ENCODE data around the gene CXCL1. TPM values are rescaled to one million over a fixed set of nuclear protein-coding genes. Genes with fewer than 3 reads are reported as not detected.

The CXCL1 gene
- total RNA-seq, 4 donors from 2014 or later: 1.8 to 9.1 (median 3.4) TPM; not detected in 1

DNA sequence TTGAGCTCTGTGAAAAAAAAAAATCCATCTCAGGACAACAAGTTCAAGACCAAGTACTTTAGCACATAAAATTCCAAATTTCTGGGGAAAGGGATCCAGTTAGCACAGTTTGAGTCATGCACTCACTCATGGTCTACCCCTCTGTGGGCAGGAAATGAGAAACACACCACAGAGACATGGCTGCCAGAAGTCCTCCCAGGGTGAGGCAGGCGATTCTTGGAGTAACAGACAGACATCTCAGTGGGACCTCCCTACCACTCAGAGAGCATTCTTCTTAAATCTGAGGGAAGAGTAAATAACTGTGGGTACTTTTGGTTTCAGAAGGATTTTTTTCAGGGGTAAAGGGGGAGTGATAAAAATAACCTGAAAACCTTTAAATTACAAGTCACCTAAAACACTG is 14.1 kb downstream of the CXCL1 start:
- no peak overlapping the region for H3K4me3 ChIP-seq
- no peaks in the 10 kb centered on the region for H3K4me1 ChIP-seq
- H3K27me3 ChIP-seq: peaks cover 0 to 4% (median 0%) of the 10 kb centered on the region in 4 donors
- no peaks in the 10 kb centered on the region for H3K36me3 ChIP-seq
- no peaks in the 10 kb centered on the region for H3K9me3 ChIP-seq
- no peak for DNase-seq (ENCODE audit: extremely low spot score)
- TF ChIP-seq, protein P1, sequence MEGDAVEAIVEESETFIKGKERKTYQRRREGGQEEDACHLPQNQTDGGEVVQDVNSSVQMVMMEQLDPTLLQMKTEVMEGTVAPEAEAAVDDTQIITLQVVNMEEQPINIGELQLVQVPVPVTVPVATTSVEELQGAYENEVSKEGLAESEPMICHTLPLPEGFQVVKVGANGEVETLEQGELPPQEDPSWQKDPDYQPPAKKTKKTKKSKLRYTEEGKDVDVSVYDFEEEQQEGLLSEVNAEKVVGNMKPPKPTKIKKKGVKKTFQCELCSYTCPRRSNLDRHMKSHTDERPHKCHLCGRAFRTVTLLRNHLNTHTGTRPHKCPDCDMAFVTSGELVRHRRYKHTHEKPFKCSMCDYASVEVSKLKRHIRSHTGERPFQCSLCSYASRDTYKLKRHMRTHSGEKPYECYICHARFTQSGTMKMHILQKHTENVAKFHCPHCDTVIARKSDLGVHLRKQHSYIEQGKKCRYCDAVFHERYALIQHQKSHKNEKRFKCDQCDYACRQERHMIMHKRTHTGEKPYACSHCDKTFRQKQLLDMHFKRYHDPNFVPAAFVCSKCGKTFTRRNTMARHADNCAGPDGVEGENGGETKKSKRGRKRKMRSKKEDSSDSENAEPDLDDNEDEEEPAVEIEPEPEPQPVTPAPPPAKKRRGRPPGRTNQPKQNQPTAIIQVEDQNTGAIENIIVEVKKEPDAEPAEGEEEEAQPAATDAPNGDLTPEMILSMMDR (IDR thresholded peaks at IDR 0.05): no peak
- TF ChIP-seq POLR2AphosphoS5 (IDR thresholded peaks at IDR 0.05): no peak
- TF ChIP-seq EP300 (IDR thresholded peaks at IDR 0.05): no peak
- no peak for TF ChIP-seq POLR2A (IDR thresholded peaks at IDR 0.05; ENCODE audit: low read depth)
- intact Hi-C loops (cut with DNase I): no loop called here
- WGBS: 29% methylated on average over 1 of the region's 1 CpG
- no peak overlapping the region for H3K27ac ChIP-seq (replicated peaks in 1 of 4)

DNA sequence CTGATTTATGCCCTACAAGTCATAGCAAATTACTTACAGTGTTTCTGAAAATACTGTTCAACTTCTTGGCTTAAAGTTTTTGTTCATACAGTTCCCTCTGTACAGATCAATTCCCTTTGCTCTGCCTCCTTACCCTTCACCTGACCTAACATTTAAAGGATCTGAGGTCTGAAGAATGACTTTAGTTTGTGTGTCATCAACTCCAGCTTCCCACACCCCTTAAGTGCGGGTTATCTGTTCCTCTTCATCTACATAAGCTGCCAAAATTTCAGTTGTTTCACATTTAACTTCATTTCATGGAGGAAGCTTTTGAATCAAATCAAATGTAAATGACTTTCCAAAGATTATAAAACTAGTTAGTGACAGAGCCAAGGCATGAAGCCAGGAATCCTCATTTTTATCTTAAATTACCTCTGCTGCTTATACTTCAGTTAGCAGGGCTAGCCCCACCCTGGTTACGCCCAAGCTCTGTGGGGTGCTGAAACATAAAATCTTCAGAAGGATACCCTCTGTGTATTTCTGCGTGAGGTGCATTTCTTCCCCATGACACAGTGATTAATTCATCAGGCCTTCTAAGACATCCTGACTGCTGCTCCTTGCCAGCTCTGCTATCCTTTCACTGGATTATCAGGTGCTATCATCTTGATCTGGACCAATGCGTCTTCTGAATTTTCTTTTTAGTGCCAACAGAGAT is 16.5 kb downstream of the CXCL1 start:
- H3K4me1 ChIP-seq: no peaks in the 10 kb centered on the region
- no peak for DNase-seq (ENCODE audit: extremely low spot score)
- no peaks in the 10 kb centered on the region for H3K36me3 ChIP-seq
- intact Hi-C loops (cut with DNase I): no loop called here
- 75% methylated on average over 4 of the region's 4 CpGs for WGBS
- TF ChIP-seq POLR2AphosphoS5 (IDR thresholded peaks at IDR 0.05): no peak
- TF ChIP-seq, protein P1 (IDR thresholded peaks at IDR 0.05): no peak
- TF ChIP-seq POLR2A (IDR thresholded peaks at IDR 0.05; ENCODE audit: low read depth): no peak
- TF ChIP-seq EP300 (IDR thresholded peaks at IDR 0.05): no peak
- H3K27me3 ChIP-seq: peaks cover 0 to 4% (median 0%) of the 10 kb centered on the region in 4 donors
- H3K9me3 ChIP-seq: no peaks in the 10 kb centered on the region
- no peak overlapping the region for H3K4me3 ChIP-seq
- H3K27ac ChIP-seq (replicated peaks in 1 of 4): no peak overlapping the region

DNA sequence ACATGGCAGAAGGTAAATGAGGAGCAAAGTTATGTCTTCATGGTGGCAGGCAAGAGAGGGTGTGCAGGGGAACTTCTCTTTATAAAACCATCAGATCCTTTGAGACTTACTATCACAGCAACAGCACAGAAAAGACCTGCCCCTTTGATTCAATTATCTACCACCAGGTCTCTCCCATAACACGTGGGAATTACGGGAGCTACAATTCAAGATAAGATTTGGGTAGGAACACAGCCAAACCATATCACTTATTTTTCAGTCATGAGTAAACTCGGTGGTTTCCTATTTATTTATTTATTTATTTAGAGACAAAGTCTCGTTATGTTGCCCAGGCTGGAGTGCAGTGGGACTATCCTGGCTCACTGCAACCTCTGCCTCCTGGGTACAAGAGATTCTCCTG is 22.1 kb downstream of the CXCL1 start:
- no peak overlapping the region for H3K4me3 ChIP-seq
- no peaks in the 10 kb centered on the region for H3K4me1 ChIP-seq
- DNase-seq (ENCODE audit: extremely low spot score): no peak
- no peaks in the 10 kb centered on the region for H3K36me3 ChIP-seq
- 88% methylated on average over 4 of the region's 4 CpGs for WGBS
- TF ChIP-seq POLR2A (IDR thresholded peaks at IDR 0.05; ENCODE audit: low read depth) (no peak), EP300 (IDR thresholded peaks at IDR 0.05) (no peak), POLR2AphosphoS5 (IDR thresholded peaks at IDR 0.05) (no peak)
- TF ChIP-seq, protein P1 (IDR thresholded peaks at IDR 0.05): no peak
- no peaks in the 10 kb centered on the region for H3K27me3 ChIP-seq
- intact Hi-C loops (cut with DNase I): no loop called here
- no peaks in the 10 kb centered on the region for H3K9me3 ChIP-seq
- H3K27ac ChIP-seq (replicated peaks in 1 of 4): no peak overlapping the region

DNA sequence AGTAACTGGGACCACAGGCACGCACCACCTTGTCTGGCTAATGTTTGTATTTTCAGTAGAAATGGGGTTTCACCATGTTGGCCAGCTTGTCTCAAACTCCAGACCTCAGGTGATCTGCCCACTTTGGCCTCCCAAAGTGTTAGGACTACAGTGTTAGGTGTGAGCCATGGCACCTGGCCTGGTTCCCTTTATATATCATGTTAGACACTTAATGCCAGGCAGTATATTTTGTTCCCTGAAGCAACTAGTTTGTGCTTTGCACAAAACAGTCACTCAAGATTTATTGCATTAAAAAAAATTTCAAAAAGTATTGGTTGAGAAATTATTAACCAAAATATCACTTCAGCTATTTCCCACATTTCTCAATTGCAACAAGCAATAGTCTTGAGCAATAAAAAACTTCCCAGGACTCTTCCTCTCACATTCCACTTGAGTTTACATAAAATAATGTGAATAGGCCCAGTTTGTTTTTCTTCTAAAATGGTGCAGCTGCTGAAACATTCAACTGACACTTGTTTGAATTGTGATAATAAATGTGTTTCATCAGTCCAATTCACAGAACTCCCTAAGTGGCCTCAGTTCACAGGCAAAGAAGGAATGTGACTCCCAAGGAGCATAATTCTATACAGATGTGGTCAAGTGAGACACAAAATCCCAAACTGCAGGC is 22.7 kb downstream of the CXCL1 start:
- H3K36me3 ChIP-seq: no peaks in the 10 kb centered on the region
- no peaks in the 10 kb centered on the region for H3K4me1 ChIP-seq
- H3K27me3 ChIP-seq: no peaks in the 10 kb centered on the region
- peak in 1 of 2 donors; percentile 39 for TF ChIP-seq POLR2AphosphoS5 (IDR thresholded peaks at IDR 0.05)
- no peak for TF ChIP-seq POLR2A (IDR thresholded peaks at IDR 0.05; ENCODE audit: low read depth)
- TF ChIP-seq, protein P1 (IDR thresholded peaks at IDR 0.05): no peak
- TF ChIP-seq EP300 (IDR thresholded peaks at IDR 0.05): no peak
- 88% methylated on average over 1 of the region's 1 CpG for WGBS
- intact Hi-C loops (cut with DNase I): no loop called here
- H3K4me3 ChIP-seq: no peak overlapping the region
- DNase-seq (ENCODE audit: extremely low spot score): no peak
- H3K27ac ChIP-seq (replicated peaks in 1 of 4): no peak overlapping the region
- H3K9me3 ChIP-seq: no peaks in the 10 kb centered on the region

All from esophagus muscularis mucosa (tissue), 4 donors.